Spleen (tissue), 7 donors: ENCODE measurements around the gene TIRAP.

Experiments
- CTCF ChIP-seq, 11 experiments: fragments of 200-600 bp in 7 of 11; fragments of 450-650 bp in 4 of 11; sonication (generic) in 4 of 11; IDR thresholded peaks in 8 of 11; conservative IDR thresholded peaks in 3 of 11; 1 replicate in 7 of 11; 2 replicates in 4 of 11; pipeline versions ENCODE4 v1.4.0 to v1.8.0; 2016 to 2021; ENCODE audit warnings: antibody characterized with exemption in 11 of 11, inconsistent platforms in 4 of 11, mild to moderate bottlenecking in 1 of 11
- POLR2AphosphoS5 ChIP-seq, 3 donors: sonication (generic); formaldehyde crosslinking; IDR thresholded peaks; one replicate each; pipeline ENCODE4 v1.5.1; 2017; ENCODE audit warnings: antibody characterized with exemption in 3 of 3
- donor health status: DM: no; HTN: no; CAD: no; lungs with moderate emphysema.
- donor health status: DM: no; HTN: no; CAD: no.
- donor health status: DM: no; HTN: no; CAD: no.

DNA sequence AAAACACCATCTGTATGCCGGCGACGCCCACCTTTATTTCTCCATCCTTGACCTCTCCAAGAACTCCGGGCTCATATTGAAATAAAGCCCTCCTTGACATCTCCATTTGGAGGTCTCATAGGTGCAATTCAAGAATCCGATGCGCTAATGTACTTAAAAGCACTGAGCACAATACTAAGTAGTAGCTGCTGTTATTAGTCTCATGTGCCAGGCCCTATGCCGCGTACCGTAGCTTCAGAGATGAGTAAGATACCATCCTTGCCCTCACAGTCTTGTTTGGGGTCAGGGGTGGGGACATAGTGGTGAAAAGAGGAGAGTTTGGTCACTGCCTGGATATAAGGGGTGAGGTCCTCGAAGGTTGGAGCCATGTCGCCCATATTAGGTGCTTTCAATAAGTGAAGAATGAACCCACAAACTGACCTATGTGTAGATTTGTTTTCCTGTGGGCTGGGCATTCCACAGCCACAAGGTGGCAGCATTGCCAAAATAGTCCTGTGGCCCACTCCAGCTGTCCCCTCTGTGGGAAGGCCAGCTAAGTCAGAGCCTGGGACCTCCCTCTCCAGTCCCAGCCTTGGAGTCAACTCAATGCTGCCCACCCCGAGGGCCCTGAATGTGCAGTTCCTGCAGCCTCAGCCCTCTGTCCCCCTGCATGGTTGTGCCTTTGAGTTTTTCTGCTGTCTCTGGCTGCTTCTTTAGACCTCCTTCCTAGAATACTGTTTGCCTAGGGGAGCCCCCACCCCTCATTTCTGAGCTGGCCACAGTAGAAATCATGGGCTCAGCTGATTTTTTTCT lies 27.5 kb downstream of the TIRAP start:
- TF ChIP-seq POLR2AphosphoS5 (IDR thresholded peaks at IDR 0.05) (peak; percentile 25 to 50 (median 33)), CTCF (IDR thresholded peaks at IDR 0.05 in 8 of 11, conservative IDR thresholded peaks at IDR 0.05 in 3 of 11) (peak; percentile 66 to 92 (median 85))
